ENCODE results near the gene DOCK1.

DOCK1 gene

GRCh38 chr10:127012071-127012768, 107.0 kb downstream of the DOCK1 start:
- Histone ChIP-seq H3K4me2 (ENCODE audit: low read length) (no peak overlapping the region), H3K9me3 (ENCODE audit: insufficient read depth, low read depth, low read length) (peaks cover 2% of the 10 kb centered on the region), H2AK5ac (ENCODE audit: low read length) (no peak overlapping the region), H3K23ac (ENCODE audit: low read length) (no peak overlapping the region), H3K18ac (ENCODE audit: low read length) (no peak overlapping the region), H4K8ac (ENCODE audit: low read depth, low read length) (no peak overlapping the region), H3K14ac (ENCODE audit: low read length) (no peak overlapping the region), H3K79me1 (ENCODE audit: low read length) (no peaks in the 10 kb centered on the region), H3K4me1 (ENCODE audit: control insufficient read depth in 1 of 2, insufficient read depth in 2 of 2, low read length in 2 of 2) (peaks cover 9 to 13% of the 10 kb centered on the region in 2 experiments), H2BK5ac (ENCODE audit: low read depth, low read length, poor library complexity) (no peak overlapping the region), H3K79me2 (ENCODE audit: control insufficient read depth, insufficient read depth, low read length, poor library complexity) (no peaks in the 10 kb centered on the region), H3K9ac (ENCODE audit: low read length) (no peak overlapping the region), H4K12ac (ENCODE audit: low read depth, low read length) (no peak overlapping the region), H3K4me3 (ENCODE audit: low read depth, low read length) (no peak overlapping the region), H2BK12ac (ENCODE audit: low read length) (no peak overlapping the region), H3K36me3 (ENCODE audit: control insufficient read depth in 1 of 2, insufficient read depth in 2 of 2, low read length in 2 of 2) (peaks cover 32 to 44% of the 10 kb centered on the region in 2 experiments), H3K27me3 (ENCODE audit: insufficient read depth, low read length) (no peaks in the 10 kb centered on the region), H2BK120ac (ENCODE audit: insufficient read depth, low read length, poor library complexity) (no peak overlapping the region), H4K91ac (ENCODE audit: low read depth, low read length) (no peak overlapping the region), H3K4ac (ENCODE audit: low read depth, low read length) (no peak overlapping the region), H2AFZ (ENCODE audit: insufficient read depth, low read length, poor library complexity) (no peak overlapping the region), H3K27ac (ENCODE audit: low read depth, low read length) (no peak overlapping the region)
- no CpG with 5 or more reads among the region's 24 CpGs for WGBS (ENCODE audit: extremely low coverage, insufficient coverage, insufficient read length)
- no peak for DNase-seq

DNA sequence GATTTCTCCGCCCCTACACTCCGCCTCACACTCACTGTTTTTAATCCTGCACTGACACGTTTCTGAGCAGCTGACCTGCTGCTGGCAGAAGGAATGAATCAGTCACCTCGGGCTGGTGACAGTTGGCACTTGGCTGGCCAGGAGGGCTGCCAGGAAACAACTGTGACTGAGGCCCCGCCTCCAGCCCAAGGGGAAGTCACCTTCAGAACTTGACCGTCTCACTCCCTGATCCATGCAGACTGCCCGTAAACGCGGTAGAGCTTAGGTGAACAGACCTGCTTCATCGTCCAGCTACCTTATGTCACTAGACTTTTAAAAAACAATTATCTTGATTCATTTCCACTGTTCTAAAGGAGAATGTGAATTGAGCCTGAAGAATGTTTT, 107.5 kb downstream of the DOCK1 start:
- H3K4me2 ChIP-seq (ENCODE audit: low read length) = no peak overlapping the region
- H3K23ac ChIP-seq (ENCODE audit: low read length) = no peak overlapping the region
- no peaks in the 10 kb centered on the region for H3K79me1 ChIP-seq (ENCODE audit: low read length)
- H2BK12ac ChIP-seq (ENCODE audit: low read length) = no peak overlapping the region
- H3K27ac ChIP-seq (ENCODE audit: low read depth, low read length) = no peak overlapping the region
- no peak overlapping the region for H3K9ac ChIP-seq (ENCODE audit: low read length)
- H3K36me3 ChIP-seq (ENCODE audit: control insufficient read depth in 1 of 2, insufficient read depth in 2 of 2, low read length in 2 of 2) = peaks cover 37 to 48% of the 10 kb centered on the region in 2 experiments
- no peak overlapping the region for H3K4me3 ChIP-seq (ENCODE audit: low read depth, low read length)
- no peak overlapping the region for H2AK5ac ChIP-seq (ENCODE audit: low read length)
- H2AFZ ChIP-seq (ENCODE audit: insufficient read depth, low read length, poor library complexity) = no peak overlapping the region
- no peak overlapping the region for H3K18ac ChIP-seq (ENCODE audit: low read length)
- no CpG with 5 or more reads among the region's 10 CpGs for WGBS (ENCODE audit: extremely low coverage, insufficient coverage, insufficient read length)
- no peak overlapping the region for H4K12ac ChIP-seq (ENCODE audit: low read depth, low read length)
- H3K14ac ChIP-seq (ENCODE audit: low read length) = no peak overlapping the region
- H3K27me3 ChIP-seq (ENCODE audit: insufficient read depth, low read length) = no peaks in the 10 kb centered on the region
- H3K4me1 ChIP-seq (ENCODE audit: control insufficient read depth in 1 of 2, insufficient read depth in 2 of 2, low read length in 2 of 2) = peaks cover 9 to 16% of the 10 kb centered on the region in 2 experiments
- no peak overlapping the region for H3K4ac ChIP-seq (ENCODE audit: low read depth, low read length)
- no peak overlapping the region for H4K91ac ChIP-seq (ENCODE audit: low read depth, low read length)
- H3K9me3 ChIP-seq (ENCODE audit: insufficient read depth, low read depth, low read length) = peaks cover 2% of the 10 kb centered on the region
- peak; percentile 68 to 74 for DNase-seq
- no peak overlapping the region for H2BK120ac ChIP-seq (ENCODE audit: insufficient read depth, low read length, poor library complexity)
- H3K79me2 ChIP-seq (ENCODE audit: control insufficient read depth, insufficient read depth, low read length, poor library complexity) = no peaks in the 10 kb centered on the region
- no peak overlapping the region for H4K8ac ChIP-seq (ENCODE audit: low read depth, low read length)
- H2BK5ac ChIP-seq (ENCODE audit: low read depth, low read length, poor library complexity) = no peak overlapping the region

DNA sequence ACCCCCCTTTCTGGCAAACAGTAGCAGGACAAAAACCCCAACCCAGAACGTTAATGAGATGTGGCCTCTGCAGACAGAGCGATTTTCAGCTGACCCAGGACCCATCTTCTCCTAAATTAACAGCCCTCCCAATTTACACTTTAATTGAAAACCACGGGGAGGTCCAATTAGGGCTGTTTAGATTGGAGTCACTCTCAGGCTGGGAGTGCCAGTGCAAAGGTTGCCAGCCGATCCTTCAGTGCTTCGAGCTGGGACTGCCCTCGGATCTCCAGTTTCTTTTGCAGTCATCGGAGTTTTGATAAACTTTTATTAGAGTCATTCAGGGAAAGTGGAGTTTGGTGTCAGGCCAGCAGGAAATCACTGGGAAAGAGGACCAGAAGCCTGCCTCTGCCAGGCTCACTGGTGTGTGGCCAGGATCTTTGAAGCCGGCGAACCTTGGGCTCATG, 108.0 kb downstream of the DOCK1 start:
- Histone ChIP-seq H3K4me3 (ENCODE audit: low read depth, low read length) (no peak overlapping the region), H3K79me2 (ENCODE audit: control insufficient read depth, insufficient read depth, low read length, poor library complexity) (no peaks in the 10 kb centered on the region), H3K18ac (ENCODE audit: low read length) (no peak overlapping the region), H4K91ac (ENCODE audit: low read depth, low read length) (no peak overlapping the region), H3K9me3 (ENCODE audit: insufficient read depth, low read depth, low read length) (peaks cover 2% of the 10 kb centered on the region), H2BK5ac (ENCODE audit: low read depth, low read length, poor library complexity) (no peak overlapping the region), H4K12ac (ENCODE audit: low read depth, low read length) (no peak overlapping the region), H3K27ac (ENCODE audit: low read depth, low read length) (no peak overlapping the region), H2BK12ac (ENCODE audit: low read length) (no peak overlapping the region), H3K4me1 (ENCODE audit: control insufficient read depth in 1 of 2, insufficient read depth in 2 of 2, low read length in 2 of 2) (peaks cover 9 to 16% of the 10 kb centered on the region in 2 experiments), H3K27me3 (ENCODE audit: insufficient read depth, low read length) (no peaks in the 10 kb centered on the region), H3K4me2 (ENCODE audit: low read length) (no peak overlapping the region), H3K4ac (ENCODE audit: low read depth, low read length) (no peak overlapping the region), H3K14ac (ENCODE audit: low read length) (no peak overlapping the region), H4K8ac (ENCODE audit: low read depth, low read length) (no peak overlapping the region), H3K23ac (ENCODE audit: low read length) (no peak overlapping the region), H2AK5ac (ENCODE audit: low read length) (no peak overlapping the region), H2AFZ (ENCODE audit: insufficient read depth, low read length, poor library complexity) (no peak overlapping the region), H2BK120ac (ENCODE audit: insufficient read depth, low read length, poor library complexity) (no peak overlapping the region), H3K79me1 (ENCODE audit: low read length) (no peaks in the 10 kb centered on the region), H3K36me3 (ENCODE audit: control insufficient read depth in 1 of 2, insufficient read depth in 2 of 2, low read length in 2 of 2) (peaks cover 41 to 53% of the 10 kb centered on the region in 2 experiments), H3K9ac (ENCODE audit: low read length) (no peak overlapping the region)
- no CpG with 5 or more reads among the region's 9 CpGs for WGBS (ENCODE audit: extremely low coverage, insufficient coverage, insufficient read length)
- DNase-seq = no peak

GRCh38 chr10:127013691-127014473, 108.7 kb downstream of the DOCK1 start:
- Histone ChIP-seq H3K4me2 (ENCODE audit: low read length) (no peak overlapping the region), H3K27me3 (ENCODE audit: insufficient read depth, low read length) (no peaks in the 10 kb centered on the region), H4K91ac (ENCODE audit: low read depth, low read length) (no peak overlapping the region), H3K23ac (ENCODE audit: low read length) (no peak overlapping the region), H2BK5ac (ENCODE audit: low read depth, low read length, poor library complexity) (no peak overlapping the region), H4K8ac (ENCODE audit: low read depth, low read length) (no peak overlapping the region), H3K4me1 (ENCODE audit: control insufficient read depth in 1 of 2, insufficient read depth in 2 of 2, low read length in 2 of 2) (peaks cover 9 to 16% of the 10 kb centered on the region in 2 experiments), H3K27ac (ENCODE audit: low read depth, low read length) (no peak overlapping the region), H2AK5ac (ENCODE audit: low read length) (no peak overlapping the region), H3K36me3 (ENCODE audit: control insufficient read depth in 1 of 2, insufficient read depth in 2 of 2, low read length in 2 of 2) (peaks cover 45 to 58% of the 10 kb centered on the region in 2 experiments), H3K18ac (ENCODE audit: low read length) (no peak overlapping the region), H3K9ac (ENCODE audit: low read length) (no peak overlapping the region), H3K79me1 (ENCODE audit: low read length) (no peaks in the 10 kb centered on the region), H2BK12ac (ENCODE audit: low read length) (no peak overlapping the region), H3K4me3 (ENCODE audit: low read depth, low read length) (no peak overlapping the region), H3K14ac (ENCODE audit: low read length) (no peak overlapping the region), H2AFZ (ENCODE audit: insufficient read depth, low read length, poor library complexity) (no peak overlapping the region), H2BK120ac (ENCODE audit: insufficient read depth, low read length, poor library complexity) (no peak overlapping the region), H4K12ac (ENCODE audit: low read depth, low read length) (no peak overlapping the region), H3K4ac (ENCODE audit: low read depth, low read length) (no peak overlapping the region), H3K9me3 (ENCODE audit: insufficient read depth, low read depth, low read length) (peaks cover 2% of the 10 kb centered on the region), H3K79me2 (ENCODE audit: control insufficient read depth, insufficient read depth, low read length, poor library complexity) (no peaks in the 10 kb centered on the region)
- peak; percentile 92 to 97 for DNase-seq
- no CpG with 5 or more reads among the region's 9 CpGs for WGBS (ENCODE audit: extremely low coverage, insufficient coverage, insufficient read length)

Data from trophoblast cell (in vitro differentiated cells and primary cell).